ENCODE measurements around the gene GALK2. TPM values are rescaled to one million over a fixed set of nuclear protein-coding genes. Genes with fewer than 3 reads are reported as not detected.

The GALK2 gene
- total RNA-seq, 1 experiment from 2014 or later = 43.5 TPM

DNA sequence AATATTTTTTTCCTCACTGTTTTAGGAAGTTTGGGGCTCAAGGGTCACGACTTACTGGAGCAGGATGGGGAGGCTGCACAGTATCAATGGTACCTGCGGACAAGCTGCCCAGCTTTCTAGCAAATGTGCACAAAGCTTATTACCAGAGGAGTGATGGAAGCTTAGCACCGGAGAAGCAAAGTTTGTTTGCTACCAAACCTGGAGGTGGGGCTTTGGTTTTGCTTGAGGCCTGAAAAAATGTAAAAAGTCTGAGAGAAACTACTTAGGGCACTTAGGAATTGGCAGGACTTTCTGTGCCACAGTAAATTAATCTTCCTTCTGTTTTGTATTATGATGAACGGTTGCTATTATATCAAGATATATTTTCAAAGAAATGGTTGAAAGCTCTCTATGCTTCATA, 157.9 kb downstream of the GALK2 start:
- no peaks in the 10 kb centered on the region for H3K27me3 Mint-ChIP-seq (ENCODE audit: insufficient read depth, unreplicated experiment)
- no peak overlapping the region for H3K4me3 Mint-ChIP-seq (ENCODE audit: unreplicated experiment)
- POLR2A ChIA-PET = interaction anchor here (1.5 kb wide), 1 partner anchor 12 kb away, joined by 3 read pairs; no protein-coding TSS in a partner anchor
- TF ChIP-seq, protein P1, sequence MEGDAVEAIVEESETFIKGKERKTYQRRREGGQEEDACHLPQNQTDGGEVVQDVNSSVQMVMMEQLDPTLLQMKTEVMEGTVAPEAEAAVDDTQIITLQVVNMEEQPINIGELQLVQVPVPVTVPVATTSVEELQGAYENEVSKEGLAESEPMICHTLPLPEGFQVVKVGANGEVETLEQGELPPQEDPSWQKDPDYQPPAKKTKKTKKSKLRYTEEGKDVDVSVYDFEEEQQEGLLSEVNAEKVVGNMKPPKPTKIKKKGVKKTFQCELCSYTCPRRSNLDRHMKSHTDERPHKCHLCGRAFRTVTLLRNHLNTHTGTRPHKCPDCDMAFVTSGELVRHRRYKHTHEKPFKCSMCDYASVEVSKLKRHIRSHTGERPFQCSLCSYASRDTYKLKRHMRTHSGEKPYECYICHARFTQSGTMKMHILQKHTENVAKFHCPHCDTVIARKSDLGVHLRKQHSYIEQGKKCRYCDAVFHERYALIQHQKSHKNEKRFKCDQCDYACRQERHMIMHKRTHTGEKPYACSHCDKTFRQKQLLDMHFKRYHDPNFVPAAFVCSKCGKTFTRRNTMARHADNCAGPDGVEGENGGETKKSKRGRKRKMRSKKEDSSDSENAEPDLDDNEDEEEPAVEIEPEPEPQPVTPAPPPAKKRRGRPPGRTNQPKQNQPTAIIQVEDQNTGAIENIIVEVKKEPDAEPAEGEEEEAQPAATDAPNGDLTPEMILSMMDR (IDR thresholded peaks at IDR 0.05; ENCODE audit: unreplicated experiment) = no peak
- no peaks in the 10 kb centered on the region for H3K4me1 Mint-ChIP-seq (ENCODE audit: insufficient read depth, unreplicated experiment)
- H3K36me3 Mint-ChIP-seq (ENCODE audit: insufficient read depth, unreplicated experiment) = peaks cover 41% of the 10 kb centered on the region
- H3K27ac Mint-ChIP-seq (ENCODE audit: low read depth, unreplicated experiment) = no peak overlapping the region
- no peaks in the 10 kb centered on the region for H3K9me3 Mint-ChIP-seq (ENCODE audit: unreplicated experiment)
- DNase-seq (ENCODE audit: unreplicated experiment) = no peak
- intact Hi-C loops (cut with micrococcal nuclease) = no loop called here
- no TSS peak for BruUV-seq (replicated peaks)
- CTCF ChIA-PET = no interaction called here

DNA sequence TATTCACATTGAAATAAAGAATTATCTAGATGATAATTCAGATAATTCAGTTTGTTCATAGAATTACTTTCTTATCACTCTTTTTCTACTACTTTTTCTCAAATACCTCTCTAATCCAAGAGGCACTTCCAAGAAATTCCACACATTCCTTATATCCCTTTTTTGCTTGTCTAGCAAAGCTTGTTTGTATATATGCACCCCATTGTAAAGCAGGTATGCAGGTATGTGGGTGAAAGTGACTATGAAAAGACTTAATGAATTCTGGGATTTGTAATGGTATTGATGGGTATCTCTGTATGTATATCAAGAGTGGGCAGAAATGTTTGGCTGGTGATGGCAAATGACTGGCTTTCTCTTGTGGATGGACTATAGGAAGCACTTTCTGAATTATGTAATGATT, 158.9 kb downstream of the GALK2 start:
- intact Hi-C loops (cut with micrococcal nuclease) = no loop called here
- Mint-ChIP-seq H3K4me3 (ENCODE audit: unreplicated experiment) (no peak overlapping the region), H3K36me3 (ENCODE audit: insufficient read depth, unreplicated experiment) (peaks cover 41% of the 10 kb centered on the region), H3K9me3 (ENCODE audit: unreplicated experiment) (no peaks in the 10 kb centered on the region), H3K4me1 (ENCODE audit: insufficient read depth, unreplicated experiment) (no peaks in the 10 kb centered on the region), H3K27me3 (ENCODE audit: insufficient read depth, unreplicated experiment) (no peaks in the 10 kb centered on the region), H3K27ac (ENCODE audit: low read depth, unreplicated experiment) (no peak overlapping the region)
- POLR2A ChIA-PET = interaction anchor here (0.6 to 1.5 kb wide), 3 partner anchors 8 to 15 kb away, joined by 3 to 4 read pairs (median 3); no protein-coding TSS in a partner anchor
- no peak for DNase-seq (ENCODE audit: unreplicated experiment)
- TF ChIP-seq, protein P1 (IDR thresholded peaks at IDR 0.05; ENCODE audit: unreplicated experiment) = no peak
- CTCF ChIA-PET = interaction anchor here (0.7 kb wide), 1 partner anchor 12 kb away, joined by 3 read pairs; no protein-coding TSS in a partner anchor
- no TSS peak for BruUV-seq (replicated peaks)

DNA sequence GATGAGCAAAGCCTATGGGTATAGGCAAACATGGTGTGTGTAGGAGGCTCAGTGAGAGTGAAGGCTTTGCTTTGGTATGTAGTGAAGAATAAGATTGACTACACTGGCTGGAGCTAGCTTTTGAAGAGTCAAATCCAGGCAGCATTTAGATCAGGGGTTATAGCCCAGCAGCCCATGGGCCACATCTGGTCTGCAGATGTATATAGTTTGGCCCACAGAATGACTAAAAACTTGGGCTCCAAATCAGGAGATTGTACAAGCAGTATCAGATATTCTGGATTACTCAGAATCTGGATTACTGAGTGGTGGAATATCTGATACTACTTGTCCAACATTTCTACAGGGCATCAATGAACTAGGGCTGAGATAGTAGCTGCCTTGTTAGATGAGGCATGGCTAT, 160.1 kb downstream of the GALK2 start:
- intact Hi-C loops (cut with micrococcal nuclease) = no loop called here
- Mint-ChIP-seq H3K36me3 (ENCODE audit: insufficient read depth, unreplicated experiment) (peaks cover 41% of the 10 kb centered on the region), H3K4me1 (ENCODE audit: insufficient read depth, unreplicated experiment) (no peaks in the 10 kb centered on the region), H3K4me3 (ENCODE audit: unreplicated experiment) (no peak overlapping the region), H3K27ac (ENCODE audit: low read depth, unreplicated experiment) (no peak overlapping the region), H3K27me3 (ENCODE audit: insufficient read depth, unreplicated experiment) (no peaks in the 10 kb centered on the region), H3K9me3 (ENCODE audit: unreplicated experiment) (no peaks in the 10 kb centered on the region)
- POLR2A ChIA-PET = interaction anchor here (1.6 kb wide), 1 partner anchor 13 kb away, joined by 3 read pairs; no protein-coding TSS in a partner anchor
- no peak for DNase-seq (ENCODE audit: unreplicated experiment)
- CTCF ChIA-PET = interaction anchor here (0.6 to 0.7 kb wide), 2 partner anchors 97 to 179 kb away, joined by 4 to 5 read pairs; no protein-coding TSS in a partner anchor
- TF ChIP-seq, protein P1 (IDR thresholded peaks at IDR 0.05; ENCODE audit: unreplicated experiment) = no peak
- BruUV-seq (replicated peaks) = no TSS peak

DNA sequence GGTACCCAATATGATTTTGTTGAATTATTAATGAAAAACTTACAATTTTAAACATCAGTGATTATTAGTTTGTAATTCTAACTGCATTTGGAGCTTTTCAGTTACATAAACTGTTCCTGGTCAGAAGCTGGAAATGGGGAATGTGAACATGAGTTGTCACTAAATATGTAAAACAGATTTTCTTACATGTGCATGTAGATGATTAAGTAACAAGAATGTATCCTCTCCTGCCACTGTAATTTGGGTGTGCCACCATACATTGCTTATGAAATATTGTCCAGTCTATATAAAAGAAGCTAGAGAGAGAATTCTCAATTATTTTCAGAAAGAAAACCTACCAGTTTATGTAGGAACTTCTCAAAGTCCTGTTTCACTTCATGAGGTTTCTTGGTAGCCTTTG, 161.4 kb downstream of the GALK2 start:
- Mint-ChIP-seq H3K27ac (ENCODE audit: low read depth, unreplicated experiment) (no peak overlapping the region), H3K36me3 (ENCODE audit: insufficient read depth, unreplicated experiment) (peaks cover 41% of the 10 kb centered on the region), H3K9me3 (ENCODE audit: unreplicated experiment) (no peaks in the 10 kb centered on the region), H3K27me3 (ENCODE audit: insufficient read depth, unreplicated experiment) (no peaks in the 10 kb centered on the region), H3K4me1 (ENCODE audit: insufficient read depth, unreplicated experiment) (no peaks in the 10 kb centered on the region), H3K4me3 (ENCODE audit: unreplicated experiment) (no peak overlapping the region)
- ChIA-PET CTCF (no interaction called here), POLR2A (interaction anchor here (0.7 to 1.6 kb wide), 2 partner anchors 12 to 54 kb away, joined by 3 read pairs; no protein-coding TSS in a partner anchor)
- TF ChIP-seq, protein P1 (IDR thresholded peaks at IDR 0.05; ENCODE audit: unreplicated experiment) = no peak
- DNase-seq (ENCODE audit: unreplicated experiment) = no peak
- BruUV-seq (replicated peaks) = no TSS peak
- intact Hi-C loops (cut with micrococcal nuclease) = no loop called here
